22Rv1 (cell line): ENCODE data around the gene MYMX.

Source experiments
- CTCF ChIP-seq: fragments of 450-650 bp; IDR thresholded peaks from 2 replicates; pipeline ENCODE4 v1.5.1; 2017; ENCODE audit warnings: mild to moderate bottlenecking
- ZFX ChIP-seq: fragments of 450-650 bp; IDR thresholded peaks from 2 replicates; pipeline ENCODE4 v1.6.1; 2017; ENCODE audit warnings: antibody characterized with exemption, borderline replicate concordance

- TF ChIP-seq CTCF (no peak), ZFX (no peak)
Observed at GRCh38 chr6:44261581-44261980, 44.9 kb downstream of the MYMX start.
